SH-SY5Y (cell line): ENCODE data around the gene CFAP299.

Source experiments
- GATA2 ChIP-seq: IDR thresholded peaks from 2 replicates; pipeline ENCODE4 v1.6.1; 2011; ENCODE audit warnings: mild to moderate bottlenecking, low read depth, low read length
- GATA3 ChIP-seq: IDR thresholded peaks from 2 replicates; pipeline ENCODE4 v1.6.1; 2011; ENCODE audit warnings: low read depth, mild to moderate bottlenecking, low read length, moderate library complexity

Gene CFAP299

DNA sequence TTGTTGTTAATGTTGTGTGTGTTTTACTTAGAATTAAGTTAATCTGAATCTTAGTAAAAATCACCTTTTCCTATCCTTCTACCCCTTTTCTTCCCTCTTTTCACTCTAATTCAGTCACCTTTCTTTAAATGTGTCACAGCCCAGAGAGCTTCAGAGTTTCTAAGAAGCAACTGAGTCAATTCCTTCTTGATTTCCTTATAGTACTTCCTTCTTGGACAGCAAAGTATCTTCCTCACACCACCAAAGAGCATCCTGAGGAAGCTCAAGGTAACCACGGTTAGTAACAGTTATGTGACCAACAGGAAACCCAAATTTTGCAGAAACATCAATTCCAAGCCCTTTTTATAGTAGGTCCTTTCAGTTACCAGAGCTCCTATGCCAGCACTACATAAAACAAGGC, 451.8 kb downstream of the CFAP299 start:
- TF ChIP-seq GATA2 = no peak
- TF ChIP-seq GATA3 = no peak

DNA sequence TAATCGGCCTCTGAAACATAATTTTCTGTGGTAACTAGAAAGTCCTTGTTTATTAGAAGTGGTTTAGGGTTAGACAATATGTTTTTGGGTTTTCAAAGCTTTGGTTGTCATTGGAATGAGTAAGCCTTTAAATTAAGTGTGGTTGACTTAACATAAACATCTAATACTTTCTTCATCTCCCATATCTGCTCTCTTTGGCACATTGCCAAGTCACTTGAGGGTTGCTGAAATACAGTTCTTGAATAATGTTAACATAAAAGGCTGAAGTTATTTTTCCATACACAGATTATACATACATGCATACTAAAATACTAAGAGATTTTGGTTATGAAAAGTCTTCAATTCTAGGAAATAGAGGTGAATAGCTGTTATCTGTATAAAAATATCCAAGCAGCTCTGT, 453.3 kb downstream of the CFAP299 start:
- TF ChIP-seq GATA2 (no peak), GATA3 (no peak)

DNA sequence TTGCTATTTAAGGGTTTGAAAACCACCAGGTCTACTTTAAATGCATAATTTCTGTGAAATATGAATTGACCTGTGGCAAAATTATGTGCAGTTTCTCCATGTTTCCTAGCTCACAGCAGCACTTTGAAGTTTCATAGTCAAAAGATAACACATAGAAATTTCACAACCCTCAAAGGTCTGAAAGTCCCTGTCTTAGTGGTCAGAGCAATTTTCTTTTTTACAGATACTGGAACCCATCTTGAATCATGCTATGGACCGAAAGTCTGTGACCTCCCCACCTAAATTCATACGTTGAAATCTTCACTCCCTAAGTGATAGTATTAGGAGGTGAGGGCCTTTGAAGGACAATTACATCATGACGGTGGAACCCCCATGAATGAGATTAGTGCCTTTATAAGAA, 454.6 kb downstream of the CFAP299 start:
- TF ChIP-seq GATA3 (no peak), GATA2 (no peak)

DNA sequence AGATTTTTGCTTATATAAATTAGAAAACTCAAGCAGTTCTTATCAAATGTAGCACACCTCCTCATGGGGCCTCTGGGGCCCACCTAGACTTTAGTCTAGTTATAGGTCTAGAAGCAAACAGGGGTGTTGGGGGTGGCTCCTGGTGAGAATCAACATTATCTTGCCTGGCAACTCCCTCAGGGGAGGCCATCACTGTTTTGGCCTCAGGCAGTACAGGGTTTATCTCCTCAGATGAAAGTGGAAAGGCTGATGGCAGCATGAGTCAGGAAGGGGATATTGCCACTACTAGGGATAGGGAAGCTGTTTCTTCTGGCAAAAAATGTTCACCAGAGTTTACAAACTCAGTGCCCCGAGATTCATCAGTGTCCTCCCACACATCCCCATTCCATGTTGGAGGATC, 462.6 kb downstream of the CFAP299 start:
- TF ChIP-seq GATA3 = no peak
- no peak for TF ChIP-seq GATA2

DNA sequence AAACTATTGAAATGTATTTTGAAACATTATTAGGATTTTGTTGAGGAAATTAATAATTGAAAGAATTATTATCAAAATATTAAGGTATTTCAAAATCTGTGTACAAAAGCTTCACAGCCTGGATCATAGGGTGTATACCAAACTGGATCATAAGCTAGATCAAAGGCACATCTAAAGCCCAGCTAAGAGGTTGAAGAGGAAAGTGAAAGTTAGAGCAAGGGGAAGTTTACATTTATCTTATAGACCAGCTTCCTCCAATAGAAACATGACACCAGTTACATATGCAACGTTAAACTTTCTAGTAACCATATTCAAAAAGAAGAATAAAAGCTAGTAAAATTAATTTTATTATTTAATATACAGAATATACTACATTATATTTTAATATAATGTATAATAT, 467.8 kb downstream of the CFAP299 start:
- no peak for TF ChIP-seq GATA3
- no peak for TF ChIP-seq GATA2

DNA sequence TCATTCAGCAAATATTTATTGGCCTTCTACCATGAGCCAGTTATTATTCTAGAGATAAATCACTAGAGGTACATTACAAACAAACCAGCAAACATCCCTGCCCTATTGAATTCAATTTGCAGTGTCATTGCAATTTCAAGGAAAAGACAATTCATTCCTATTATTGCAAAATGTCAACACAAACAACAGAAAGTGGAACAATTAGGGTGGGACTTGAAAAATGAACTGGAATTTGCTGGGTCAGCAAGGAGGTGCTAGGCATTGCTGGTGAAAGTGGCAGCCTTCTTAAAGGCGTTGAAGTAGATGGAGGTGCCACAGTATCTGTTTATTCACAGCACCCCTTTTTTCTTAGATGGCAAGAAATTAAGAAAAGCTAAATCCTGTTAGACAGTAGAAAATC, 470.9 kb downstream of the CFAP299 start:
- no peak for TF ChIP-seq GATA3
- TF ChIP-seq GATA2 = no peak

DNA sequence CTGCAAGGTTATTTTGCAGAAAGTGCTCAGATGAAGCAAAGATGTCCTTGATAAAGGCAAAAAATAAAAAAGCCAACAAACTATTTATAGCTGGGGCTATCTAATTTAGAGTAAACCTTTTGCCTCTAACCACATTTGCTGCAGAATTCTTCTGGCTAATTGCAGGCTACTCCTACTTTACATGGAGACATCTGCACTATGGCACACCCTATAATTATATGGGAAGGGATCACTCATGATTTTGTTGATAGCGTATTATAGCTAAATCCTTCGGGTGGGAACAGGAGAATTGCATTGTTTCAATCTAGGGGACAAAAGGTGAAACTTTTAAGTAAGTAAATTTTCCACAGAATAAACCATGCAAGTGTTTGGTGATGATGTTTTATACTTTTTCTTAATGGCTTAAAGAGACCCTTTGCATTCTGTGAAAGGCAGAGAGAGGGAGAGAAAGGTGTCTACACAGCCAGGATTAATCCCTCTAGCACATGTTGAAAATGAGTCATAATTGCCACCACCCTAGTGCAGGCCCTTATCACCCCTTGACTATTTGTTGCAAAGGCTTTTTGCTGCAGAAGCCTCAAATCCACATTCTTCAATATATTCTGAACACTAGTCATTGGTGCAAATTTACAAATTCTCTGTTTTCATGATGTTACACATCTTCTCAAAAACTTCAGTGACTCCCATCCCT, 473.7 kb downstream of the CFAP299 start:
- TF ChIP-seq GATA3 = no peak
- TF ChIP-seq GATA2 = no peak

DNA sequence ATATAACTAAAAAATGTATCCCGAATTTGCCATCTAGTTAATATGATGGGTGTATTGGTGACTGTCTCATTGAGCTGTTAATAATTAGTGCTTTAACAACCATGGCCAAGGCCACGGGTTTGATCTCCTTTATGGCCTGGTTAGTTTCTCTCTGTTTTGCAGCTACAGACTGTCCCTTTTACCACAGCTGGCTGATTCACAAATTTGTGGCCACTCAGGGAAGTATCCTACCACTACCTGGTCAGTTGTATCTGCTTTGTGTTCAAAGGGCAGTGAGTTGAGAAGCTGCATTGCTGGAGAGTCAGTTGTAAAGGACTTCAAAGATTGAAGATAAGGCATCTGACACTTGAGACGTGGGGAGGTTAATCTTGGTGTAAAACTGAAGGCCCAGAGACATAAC, 475.9 kb downstream of the CFAP299 start:
- no peak for TF ChIP-seq GATA2
- no peak for TF ChIP-seq GATA3

DNA sequence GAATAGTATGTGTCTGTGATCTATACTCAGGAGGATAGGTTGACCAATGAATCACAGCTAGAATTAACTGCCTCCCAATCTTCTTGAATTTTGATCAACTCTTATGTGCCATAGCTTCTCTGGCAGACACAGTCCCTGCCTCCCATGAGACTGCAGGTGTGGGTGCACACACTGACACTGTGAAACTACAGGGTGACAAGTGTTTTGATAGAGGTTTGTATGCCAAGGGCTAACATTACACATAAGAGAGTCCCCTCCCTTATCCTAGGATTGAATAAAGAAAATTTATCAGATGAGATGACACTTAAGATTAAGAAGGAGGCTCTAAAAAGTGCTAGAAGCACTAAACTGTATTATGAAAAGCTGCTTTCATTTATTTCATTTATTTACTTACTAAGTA, 476.6 kb downstream of the CFAP299 start:
- no peak for TF ChIP-seq GATA2
- TF ChIP-seq GATA3 = no peak

DNA sequence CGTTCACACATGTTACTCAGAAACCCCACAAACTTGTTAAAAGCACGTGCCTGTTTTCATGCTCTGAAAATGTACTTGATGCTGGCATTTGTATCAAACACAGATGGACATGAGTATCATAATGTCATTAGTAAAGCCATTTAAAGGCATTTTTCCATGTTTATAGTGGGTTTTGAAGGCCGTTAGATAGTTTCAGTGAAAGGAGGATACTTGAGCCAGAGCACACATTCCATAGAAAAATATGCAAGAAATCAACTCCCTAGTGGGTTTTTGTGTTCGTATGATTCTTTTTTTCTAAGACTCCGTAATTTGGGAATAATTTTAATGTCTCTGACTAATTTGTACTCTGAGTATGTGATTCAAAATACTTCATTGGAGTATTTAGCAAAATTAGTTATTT, 478.7 kb downstream of the CFAP299 start:
- TF ChIP-seq GATA3 (no peak), GATA2 (no peak)

DNA sequence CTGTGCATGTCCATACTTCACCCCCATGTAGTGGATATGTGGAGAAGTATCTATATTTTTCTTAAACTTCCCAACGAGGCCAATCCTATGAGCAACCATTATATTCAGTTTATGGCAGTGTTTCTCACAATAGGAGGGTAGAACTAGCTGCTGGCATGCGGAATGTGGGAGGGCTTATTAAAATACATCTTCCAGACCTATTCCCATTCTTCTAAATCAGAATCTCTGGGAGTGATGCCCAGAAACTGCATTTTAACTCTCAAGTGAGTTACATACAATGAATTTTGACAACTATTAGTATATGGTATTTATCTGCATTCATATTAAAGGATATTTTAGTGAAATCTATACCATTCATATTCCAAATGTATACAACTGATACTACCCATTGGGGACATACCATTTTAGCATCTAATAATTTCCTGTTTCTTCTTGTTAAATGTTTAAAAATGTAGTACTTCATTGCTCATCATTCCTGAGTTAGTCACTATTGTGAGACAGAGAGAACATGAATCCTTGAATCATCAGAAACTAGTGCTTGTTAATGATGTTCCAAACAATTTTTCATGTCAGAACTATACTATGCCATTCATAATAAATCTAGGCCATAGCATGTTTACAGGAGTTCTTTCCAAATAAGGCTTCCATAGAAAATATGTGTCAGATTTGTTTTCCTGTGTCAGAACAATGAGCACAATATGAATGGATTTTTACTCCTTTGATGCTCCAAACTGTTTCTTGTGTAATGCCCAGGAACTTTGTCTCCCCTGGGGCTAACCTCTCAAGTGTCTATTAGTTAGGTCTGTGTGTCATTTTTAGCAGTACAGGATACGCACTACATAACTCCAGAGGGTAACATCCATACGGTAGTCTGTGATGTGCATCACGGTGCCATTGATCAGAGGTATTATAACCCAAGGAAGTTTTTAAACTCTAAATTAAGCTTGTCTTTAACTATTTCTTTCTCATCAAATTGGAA, 496.1 kb downstream of the CFAP299 start:
- no peak for TF ChIP-seq GATA3
- TF ChIP-seq GATA2 = no peak

DNA sequence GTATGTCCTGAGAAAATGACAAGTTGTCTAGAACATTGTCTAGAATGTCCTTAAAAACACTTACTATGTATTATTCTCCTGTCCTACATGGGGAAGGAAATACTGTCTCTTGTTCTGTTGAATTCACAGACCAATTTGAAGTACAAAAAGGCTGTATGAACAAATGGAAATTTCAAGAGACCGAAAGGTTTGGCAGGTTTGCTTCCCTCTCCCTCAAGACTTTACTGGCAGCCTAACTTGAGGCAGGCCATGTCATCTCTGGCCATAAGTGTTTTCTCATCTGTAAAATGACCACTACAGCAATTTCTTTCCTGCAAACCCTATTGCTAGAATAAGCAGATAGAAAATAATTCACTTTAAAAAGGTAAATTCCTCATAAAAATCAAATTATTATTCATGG, 503.8 kb downstream of the CFAP299 start:
- TF ChIP-seq GATA3 = no peak
- no peak for TF ChIP-seq GATA2

DNA sequence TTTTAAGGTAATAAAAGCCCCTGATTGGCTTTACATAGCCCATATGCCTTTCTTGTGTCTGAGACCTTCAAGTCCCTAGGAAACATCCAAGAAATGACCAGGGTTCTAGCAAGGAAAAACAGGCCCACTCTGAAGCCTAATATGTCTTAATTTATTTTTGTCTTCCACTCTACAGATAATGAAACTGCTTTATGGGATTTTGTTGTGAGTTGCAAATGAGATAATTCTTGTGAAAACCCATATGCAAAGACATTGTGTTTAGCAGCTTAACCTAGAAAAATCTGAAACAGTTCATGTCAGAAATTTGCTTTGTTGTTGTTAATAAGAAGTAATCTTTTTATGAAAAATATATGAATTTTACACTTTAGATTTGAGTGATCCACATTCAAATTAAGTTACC, 504.3 kb downstream of the CFAP299 start:
- TF ChIP-seq GATA2 (no peak), GATA3 (no peak)

DNA sequence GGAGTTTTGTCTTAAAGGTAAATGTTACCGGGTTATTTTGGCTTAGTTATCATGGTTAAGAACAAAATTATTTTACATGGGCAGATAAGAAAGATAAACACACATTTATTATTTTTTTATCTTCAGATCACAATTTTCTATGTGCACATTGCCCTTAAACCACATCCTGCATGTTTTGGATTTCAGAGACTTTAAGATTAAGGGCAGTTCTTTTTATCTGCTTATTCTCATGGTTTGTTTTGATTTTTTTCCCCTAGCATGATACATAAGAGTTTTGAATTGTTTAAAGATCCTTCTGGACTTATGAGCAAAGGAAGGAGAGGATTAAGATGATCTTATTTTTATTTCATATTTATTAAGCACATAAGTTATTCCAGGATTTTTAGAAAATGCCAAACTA, 504.9 kb downstream of the CFAP299 start:
- TF ChIP-seq GATA2 (no peak), GATA3 (no peak)

DNA sequence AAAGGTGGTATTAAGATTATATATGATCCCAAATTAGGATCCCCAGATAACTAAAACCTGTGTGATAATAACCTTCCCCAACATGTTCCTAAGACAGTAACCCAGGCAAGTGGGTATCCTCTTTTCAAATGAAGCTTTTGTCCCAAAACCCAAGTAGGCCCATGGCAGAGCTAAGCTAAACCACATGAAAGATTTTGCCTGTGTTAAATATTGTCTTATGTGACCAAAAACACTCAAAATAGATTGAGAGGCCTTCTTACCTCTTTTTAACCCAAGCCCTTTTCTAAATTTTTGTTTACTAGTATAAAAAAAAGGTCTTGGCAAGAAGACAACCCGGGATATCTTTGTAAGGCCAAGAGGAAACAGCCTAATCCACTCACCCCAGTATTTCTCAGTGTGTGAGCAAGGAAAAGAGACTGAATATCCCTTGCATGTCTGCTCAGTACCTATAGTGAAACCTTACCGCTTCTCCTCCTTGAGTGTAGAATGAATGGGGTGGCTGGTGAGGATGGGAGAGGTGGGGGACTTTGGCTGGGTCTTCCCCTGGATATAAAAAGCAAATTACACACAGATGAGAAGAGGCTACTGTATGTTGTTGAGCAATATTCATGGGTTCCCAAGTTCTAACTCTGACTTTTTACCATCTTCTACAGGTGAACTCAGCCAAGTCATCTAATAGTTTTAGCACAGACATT, 506.2 kb downstream of the CFAP299 start:
- no peak for TF ChIP-seq GATA3
- TF ChIP-seq GATA2 = no peak
